ENCODE data around the gene LITAFD.
"Not testable (repeated sequence)": the region's sequence is repeated elsewhere in the genome, so short reads cannot be mapped to it uniquely, and the experiment has no call there.

LITAFD gene

DNA sequence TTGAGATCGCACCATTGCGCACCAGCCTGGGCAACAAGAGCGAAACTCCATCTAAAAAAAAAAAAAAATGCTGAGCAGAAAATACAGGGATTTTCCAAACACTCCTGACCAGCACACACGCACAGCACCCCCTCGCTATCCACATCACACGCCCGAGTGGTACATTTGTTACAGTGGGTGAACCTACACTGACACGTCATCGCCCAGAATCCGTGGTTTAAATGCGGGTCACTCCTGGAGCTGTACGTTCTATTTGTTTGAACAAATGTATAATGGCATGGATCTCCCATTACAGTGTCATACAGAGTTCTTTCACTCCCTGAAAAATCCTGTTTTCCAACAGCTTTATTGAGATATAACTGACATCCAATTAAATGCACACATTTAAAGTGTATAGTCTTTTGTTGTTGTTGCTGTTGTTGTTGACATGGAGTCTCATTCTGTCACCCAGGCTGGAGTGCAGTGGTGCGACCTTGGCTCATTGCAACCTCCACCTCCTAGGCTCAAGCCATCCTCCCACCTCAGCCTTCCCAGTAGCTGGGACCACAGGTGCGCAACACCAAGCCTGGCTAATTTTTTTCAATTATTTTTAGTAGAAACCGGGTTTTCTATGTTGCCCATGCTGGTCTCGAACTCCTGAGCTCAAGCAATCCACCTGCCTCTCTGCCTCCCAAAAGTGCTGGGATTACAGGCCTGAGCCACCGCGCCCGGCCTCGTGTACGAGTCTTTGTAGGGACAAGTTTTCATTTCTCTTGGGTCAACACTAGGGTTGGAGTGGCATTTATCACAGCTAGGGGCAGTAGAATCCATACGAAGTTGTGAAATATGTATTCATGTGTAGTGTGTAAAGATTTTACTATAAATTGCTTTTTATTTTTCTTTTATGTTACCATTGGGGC, 8.9 kb upstream of the LITAFD start:
- DNase-seq (ENCODE audit: low read depth): no peak

DNA sequence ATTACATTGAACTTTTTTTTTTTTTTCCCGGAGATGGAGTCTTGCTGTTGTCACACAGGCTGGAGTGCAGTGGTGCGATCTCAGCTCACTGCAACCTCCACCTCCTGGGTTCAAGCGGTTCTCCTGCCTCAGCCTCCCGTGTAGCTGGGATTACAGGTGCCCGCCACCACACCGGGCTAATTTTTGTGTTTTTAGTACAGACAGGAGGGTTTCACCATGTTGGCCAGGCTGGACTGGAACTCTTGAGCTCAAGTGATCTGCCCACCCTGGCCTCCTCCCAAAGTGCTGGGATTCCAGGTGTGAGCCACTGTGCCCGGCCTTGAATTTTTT, 8.3 kb upstream of the LITAFD start:
- not testable (repeated sequence) for DNase-seq (ENCODE audit: low read depth)

DNA sequence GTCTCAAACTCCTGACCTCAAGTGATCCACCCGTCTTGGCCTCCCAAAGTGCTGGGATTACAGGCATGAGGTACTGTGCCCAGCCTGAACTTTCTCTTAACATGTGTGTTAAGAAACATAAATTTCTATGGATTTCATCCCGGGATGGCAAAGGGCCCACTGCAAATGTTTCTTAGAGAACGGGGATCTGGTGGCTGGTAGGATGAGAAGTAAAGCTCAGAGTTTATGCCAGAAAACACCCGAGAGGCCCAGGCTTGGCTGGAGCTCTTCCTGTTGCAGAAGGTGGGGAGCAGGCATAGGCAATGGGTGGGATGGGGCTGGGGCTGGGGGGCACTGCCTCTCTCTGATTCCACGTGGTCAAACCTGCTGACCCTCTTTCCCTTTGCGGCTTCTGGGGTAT, 7.8 kb upstream of the LITAFD start:
- no peak for DNase-seq (ENCODE audit: low read depth)

DNA sequence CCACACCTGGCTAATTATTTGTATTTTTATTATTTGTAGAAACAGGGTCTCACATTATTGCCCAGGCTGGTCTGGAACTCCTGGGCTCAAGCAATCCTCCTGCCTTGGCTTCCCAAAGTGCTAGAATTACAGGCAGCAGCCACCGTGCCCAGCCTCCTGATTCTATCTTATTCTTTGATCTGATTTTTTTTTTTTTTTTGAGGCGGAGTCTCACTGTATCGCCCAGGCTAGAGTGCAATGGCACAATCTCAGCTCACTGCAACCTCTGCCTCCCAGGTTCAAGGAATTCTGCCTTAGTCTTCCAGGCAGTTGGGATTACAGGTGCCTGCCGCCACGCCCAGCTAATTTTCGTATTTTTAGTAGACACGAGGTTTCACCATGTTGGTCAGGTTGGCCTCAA, 6.8 kb upstream of the LITAFD start:
- DNase-seq (ENCODE audit: low read depth): not testable (repeated sequence)

DNA sequence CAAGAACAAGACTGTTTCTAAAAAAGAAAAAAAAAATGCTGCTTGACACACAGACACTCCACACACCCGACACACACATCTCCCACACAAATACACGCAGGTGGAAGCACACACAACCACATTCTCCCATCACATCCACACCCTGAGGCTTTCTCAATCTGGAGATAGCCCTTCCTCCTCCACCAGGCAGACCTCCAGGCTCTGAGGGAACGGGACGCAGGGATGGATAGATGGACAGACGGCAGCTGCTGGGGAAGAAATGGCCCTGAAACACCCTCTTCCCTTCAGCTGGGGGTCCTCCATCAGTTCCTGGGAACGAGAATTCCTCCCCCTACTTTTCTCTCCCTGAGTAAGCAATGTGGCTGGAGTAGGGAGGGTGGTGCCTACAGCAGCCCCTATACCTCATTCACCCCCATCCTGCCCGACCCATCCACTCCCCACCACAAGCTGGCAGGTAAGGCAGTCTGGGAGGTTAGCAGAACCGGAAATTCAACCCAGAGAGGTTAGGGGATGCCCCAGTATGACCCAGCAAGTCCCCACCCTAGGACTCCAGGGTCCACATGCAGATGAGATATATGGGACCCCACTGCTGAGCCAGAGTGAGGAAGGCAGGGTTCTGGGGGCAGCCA, 4.1 kb upstream of the LITAFD start:
- no peak for DNase-seq (ENCODE audit: low read depth)

DNA sequence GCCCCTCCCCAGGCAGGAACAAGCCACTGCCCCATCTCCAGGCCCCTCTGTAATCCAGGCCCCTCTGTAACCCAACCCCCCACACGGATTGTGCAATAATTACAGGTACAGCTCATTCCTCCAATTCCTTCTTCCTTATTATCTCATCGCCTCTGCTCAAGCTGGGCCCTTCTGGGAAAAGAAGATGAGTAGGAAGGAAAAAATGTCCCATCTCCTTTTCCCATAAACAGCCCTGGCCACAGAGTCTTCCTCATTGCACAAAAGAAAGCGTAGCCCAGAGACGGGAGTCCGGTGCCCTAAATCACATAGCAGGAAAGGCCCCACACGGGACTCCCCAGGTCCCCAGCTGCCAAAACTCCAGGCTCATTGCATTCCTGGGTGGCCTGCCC, 3.6 kb upstream of the LITAFD start:
- no peak for DNase-seq (ENCODE audit: low read depth)

DNA sequence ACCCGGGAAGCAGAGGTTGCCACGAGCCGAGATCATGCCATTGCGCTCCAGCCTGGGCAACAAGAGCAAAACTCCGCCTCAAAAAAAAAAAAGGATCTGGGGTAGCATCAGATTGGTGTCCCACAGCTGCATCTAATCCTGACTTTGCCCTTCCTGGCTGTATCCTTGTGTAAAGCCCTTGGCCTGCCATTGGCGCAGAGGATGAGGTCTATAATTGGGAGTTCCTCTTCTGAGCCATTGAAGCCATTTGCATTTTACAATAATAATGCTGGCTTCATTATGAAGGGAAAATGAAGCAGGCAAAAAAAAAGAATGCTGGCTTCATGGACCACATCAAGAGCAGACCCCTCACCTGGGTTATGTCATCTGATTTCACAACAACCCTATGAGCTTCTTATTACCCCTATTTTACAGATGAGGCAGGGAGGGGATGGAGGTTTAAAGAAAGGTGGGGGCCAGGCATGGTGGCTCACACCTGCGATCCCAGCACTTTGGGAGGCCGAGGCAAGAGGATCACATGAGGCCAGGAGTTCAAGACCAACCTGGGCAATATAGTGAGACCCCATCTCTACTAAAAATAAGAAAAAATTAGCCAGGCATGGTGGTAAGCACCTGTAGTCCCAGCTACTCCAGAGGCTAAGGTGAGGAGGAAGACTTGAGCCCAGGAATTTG, 1.2 kb upstream of the LITAFD start:
- DNase-seq (ENCODE audit: low read depth): no peak

DNA sequence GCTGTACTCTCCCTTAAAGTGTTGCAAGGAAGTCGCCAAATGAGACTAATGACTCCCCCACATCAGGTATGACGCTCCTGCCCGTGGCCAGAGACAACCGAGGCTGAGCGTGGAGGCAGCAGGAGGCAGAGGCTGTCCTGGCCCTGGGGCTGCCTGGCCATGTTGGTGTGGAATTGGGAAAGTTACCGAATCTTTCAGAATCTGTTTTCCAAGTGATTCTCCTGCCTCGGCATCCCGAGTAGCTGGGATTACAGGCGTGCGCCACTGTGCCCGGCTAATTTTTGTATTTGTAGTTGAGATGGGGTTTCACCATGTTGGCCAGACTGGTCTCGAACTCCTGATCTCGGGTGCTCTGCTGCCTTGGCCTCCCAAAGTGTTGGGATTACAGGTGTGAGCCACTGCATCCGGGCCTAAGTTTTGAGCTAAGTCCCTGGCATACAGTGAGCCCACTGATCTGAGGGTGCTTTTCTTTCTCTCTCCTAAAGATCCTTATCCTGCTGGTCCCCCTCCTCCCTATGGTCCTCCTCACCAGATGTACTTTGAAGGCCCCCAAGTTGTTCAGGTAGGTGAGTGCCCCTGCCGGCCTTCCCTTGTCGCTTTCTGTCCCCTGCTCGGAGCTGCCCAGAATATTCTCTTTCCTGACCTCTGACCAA, 700 bp downstream of the LITAFD start:
- no peak for DNase-seq (ENCODE audit: low read depth)

DNA sequence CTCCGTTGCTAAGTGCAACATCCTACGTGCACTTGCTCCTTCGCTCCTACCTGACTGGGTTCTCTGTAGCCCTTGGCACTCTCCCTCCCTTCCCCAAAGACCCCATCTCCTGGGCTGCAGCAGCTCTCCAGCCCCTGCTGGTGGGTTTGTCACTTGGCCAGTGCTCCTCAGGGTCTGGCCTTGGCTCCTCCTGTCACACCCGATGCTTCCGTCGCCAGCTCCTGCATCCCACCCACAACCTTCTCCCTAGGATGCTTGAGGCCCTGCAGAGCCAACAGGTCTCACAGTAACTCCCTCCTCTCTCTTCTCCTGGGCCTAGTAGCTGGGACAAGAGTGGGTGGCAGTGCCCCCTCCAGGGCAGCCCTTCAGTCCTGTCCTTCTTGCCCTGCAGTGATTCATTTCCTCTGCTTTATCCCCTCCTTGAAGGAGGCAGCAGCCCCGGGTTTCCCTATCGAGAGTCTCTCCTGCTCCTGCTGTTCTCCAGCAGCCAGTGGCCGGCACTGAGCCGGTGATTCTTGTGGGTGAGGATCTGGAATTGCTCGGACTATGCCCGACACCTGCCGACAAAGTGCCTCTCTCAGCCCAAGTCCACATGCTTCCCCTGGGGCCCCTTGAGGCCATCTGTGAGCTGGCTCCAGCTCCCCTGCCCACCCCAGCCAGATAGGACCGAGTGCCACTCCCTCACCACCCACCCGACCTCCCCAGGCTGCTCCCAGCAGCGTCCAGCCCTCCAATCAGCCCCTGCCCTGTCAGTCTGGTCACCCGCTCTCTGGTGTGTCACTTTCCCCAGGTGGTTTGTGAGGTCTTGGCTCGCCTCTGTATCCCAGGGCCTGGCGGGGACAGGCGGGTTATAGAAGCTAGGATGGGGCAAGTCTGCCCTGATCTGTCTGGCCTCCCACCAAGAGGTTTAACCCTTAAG, 3.8 kb downstream of the LITAFD start:
- DNase-seq (ENCODE audit: low read depth): no peak

DNA sequence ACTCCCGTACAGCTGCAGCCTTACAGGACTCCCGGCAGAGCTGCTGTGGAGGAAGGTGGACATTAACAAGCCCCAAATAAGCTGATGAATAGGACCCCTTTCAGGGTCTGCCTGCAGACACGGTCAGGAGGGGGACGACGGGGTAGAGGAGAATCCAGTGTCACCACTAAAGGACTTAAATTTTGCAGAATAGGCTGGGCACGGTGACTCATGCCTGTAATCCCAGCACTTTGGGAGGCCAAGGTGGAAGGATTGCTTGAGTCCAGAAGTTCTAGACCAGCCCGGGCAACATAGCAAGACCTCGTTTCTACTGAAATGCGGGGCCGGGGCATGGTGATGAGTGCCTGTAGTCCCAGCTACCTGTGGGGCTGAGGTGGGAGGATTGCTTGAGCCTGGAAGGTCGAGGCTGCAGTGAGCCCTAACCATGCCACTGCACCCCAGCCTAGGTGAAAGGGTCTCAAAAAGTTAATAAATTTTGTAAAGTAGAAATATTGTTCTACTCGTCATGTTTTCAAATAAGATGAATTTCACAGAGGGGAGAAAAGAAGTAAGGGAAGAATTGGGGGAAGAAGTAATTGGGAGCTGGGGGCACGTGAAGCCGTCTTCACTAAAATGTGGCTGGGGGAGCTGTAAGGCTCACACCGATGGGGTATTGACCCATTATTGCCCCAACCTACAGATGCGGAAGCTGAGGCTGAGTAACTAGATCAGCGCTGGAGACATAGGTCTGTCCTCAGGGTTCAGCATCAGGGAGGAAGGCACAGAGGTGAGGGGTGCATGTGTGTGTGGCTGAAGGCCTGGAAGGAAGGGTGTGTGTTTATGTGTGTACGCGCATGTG, 4.7 kb downstream of the LITAFD start:
- DNase-seq (ENCODE audit: low read depth): no peak

DNA sequence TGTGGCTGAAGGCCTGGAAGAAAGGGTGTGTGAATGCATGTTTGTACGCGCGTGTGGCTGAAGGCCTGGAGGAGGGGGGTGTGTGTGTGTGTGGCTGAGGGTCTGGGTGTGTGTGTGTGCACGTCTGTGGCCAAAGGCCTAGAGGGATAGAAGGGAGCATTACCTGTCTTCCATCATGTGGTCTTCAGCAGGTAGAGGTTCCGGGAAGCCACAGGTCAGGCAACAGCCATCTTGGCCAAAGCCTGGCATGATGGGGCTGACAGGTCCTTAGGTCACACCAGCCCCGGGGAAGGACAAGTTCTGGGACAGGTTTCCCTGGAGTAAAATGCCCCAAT, 5.2 kb downstream of the LITAFD start:
- no peak for DNase-seq (ENCODE audit: low read depth)

DNA sequence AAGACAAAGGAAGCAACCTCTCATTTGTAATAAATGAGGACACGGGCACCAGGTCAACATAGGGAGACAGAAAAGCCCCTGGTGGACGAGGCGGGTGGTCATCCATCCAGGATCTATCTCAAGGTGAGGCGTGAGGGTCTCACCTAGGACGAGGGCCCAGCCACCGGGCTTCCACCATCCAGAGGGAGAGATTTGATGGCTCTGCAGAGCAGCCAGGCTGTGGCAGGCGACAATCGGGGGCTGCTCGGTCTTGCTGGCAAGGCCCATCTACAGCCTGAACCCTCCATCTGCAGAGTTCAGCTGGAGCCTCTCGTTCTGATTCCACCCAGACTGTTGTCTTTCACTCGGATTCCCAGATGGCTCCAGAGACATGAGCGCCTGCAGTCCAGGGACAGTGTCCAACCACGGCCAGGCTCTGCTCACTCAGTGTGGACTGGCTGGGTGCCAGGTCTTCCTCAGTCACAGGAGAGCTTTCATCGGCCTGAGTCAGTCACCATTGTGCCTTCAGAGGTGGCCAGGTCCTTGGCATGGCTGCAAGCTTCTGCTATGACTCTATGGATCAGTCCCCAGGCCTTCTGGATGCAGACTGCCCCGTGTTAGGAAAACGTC, 5.9 kb downstream of the LITAFD start:
- no peak for DNase-seq (ENCODE audit: low read depth)

DNA sequence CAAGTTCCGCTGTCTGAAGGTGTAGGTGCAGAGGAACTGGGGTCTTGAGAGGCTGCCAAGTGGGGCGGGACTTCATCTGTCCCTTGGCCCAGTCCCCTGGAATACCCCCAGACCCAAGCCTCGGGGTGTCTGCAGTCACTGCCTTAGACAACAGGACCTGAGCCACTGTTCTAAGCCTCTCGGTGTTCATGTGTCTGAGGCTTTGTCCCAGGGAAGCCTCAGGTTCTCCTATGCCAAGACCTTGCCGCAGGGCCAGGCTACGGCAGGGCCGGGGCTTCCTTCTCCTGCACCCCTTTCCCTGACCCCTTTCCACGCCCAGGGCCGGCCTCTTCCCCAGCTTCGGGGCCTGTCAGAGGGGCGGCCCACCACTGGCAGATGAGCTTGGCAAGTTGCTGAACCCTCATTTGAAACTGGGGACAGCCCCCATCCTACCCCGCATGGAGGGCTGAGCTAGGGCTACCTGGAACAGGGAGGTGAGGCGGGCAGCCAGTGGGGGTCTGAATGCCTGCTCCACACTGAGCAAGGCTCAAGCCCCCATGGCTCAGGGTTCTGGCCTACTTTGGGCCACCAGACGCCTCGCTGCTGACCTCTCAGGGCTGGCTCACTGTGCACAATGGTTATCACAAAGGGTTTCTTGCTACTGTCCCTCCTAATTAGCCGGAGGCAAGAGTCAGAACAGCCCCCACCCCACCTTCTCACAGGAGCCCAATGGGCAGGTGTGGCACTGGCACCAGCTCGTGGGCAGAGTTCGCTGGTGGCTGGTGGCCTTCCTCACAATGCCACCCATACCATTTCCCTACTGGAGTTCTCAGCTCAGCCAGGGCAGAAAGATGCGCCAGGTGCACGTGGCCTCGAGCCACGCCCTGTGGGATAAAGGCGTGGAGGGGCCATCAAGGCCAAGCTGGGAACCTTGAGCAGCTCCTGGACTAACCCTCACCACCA, 7.1 kb downstream of the LITAFD start:
- no peak for DNase-seq (ENCODE audit: low read depth)

DNA sequence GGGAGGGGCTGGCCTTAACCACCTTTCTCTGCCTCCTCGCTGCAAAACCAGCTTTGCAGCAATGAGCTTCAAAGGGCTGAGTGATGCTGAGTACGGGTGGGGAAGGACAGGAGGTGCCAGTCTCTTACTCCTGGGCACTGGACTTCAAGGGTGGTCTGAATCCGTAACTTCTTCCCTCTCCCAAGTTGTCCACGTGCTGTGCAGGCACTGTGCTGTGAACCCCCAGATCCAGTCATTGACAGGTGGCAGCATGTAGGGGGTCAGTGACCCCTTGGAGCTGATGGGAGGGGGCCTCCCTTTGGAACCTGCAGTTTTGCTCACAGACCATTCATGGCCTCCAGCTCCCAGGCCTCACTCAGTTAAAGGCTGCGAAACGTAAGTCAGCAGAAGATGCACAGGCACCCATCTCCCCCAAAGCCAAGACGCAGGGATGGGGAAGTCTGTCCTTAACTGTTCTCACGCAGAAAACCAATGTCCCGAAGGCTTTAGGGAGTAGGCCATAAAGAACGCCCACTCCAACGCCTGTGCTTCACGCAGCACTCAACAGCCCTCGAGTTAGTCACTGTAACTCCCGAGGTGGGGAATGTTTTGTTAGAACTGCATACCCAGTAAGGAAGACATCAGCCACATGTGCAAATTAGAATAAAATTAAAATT, 7.9 kb downstream of the LITAFD start:
- no peak for DNase-seq (ENCODE audit: low read depth)

DNA sequence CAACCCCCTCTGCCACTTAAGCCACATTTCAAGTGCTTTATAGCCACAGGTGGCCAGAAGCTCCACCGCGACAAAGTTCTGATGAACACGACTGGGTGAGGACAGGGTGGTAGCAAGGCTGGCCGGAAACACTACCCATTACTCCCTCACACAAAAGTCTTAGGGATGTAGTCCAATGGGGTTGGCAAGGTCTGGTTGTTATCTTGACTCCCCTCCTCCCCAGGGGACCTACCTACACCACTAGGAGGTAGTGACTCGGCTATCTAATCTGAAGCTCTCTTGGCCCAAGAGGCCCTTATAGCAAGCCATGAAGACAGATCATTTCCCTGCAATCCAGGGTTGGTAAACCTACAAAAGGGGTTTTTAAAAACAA, 8.4 kb downstream of the LITAFD start:
- DNase-seq (ENCODE audit: low read depth): no peak

DNA sequence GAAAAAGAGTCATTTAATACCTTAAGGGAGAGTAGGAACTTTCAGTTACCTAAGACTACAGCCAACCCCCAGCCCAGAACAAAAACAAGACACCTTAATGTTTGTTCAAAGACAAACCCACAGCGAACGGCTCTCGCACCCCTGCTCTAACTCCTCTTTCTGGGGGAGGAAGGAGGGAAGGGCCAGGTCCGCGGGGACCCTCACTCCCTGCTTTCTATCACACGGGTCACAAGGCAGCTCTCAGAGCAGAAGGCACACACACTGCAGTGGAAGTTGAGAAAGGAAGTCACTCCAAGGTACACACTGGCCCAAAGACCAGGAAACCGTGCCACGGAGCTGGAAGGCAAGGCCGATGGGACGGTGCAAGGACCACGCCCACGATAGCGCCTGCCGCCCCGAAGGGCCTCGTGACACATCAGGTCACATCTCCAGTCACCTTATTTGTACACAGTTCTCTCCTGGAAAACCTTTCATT, 10.0 kb downstream of the LITAFD start:
- DNase-seq (ENCODE audit: low read depth): no peak

DNA sequence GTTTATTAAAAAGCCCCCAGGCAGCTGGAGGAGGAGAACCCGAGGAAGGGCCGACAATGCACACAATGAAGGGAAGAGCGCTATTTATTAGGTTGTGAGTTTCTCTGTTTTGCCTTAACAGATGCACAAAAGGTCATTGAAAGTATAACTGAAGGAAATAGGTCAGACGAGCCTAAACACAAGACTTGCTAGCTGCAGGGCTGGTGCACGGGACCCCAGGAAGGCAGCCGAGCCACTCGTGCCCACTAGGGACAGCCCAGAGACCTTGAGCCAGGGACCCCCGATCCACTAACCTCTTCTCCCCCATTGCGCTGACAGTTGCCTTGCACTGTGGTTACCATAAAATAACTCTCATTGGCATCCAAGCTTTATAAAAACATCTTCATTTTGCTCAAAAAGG, 11.3 kb downstream of the LITAFD start:
- DNase-seq (ENCODE audit: low read depth): no peak

DNA sequence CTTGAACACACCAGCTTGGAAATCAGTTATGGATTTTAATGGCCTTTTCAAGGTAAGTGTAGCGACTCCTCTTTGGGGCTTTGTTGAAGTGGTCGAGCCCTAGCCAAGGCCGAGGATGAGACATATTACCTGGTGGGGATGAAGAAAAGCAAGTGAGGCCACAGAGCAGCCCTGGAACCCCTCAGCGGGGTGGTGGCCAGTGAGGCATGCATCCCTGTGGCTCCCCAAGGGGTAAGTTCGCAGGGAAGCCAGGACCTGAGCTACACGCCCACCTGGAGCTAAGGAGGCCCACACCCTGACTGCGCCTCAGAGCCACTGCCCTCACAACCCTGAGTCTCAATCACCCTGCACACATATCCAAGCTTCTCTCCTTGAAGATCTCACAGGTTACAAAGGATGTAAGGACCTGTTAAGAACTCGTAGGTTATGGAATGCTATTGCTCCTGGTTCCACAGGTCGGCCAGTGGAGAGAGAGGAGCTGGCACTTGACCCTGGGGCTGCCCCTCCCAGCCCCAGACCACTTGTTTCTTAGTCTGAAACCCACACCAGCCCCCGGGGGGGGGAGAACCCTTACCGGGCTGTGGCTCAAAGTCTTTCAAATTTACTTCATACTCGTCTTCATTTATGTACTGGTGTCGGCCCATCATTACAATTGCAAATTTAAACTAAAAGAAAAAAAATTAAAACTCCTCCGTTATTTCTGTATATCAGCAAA, 12.0 kb downstream of the LITAFD start:
- no peak for DNase-seq (ENCODE audit: low read depth)

All from stimulated activated CD8-positive, alpha-beta memory T cell treated with anti-CD3 and anti-CD28 coated beads, Interleukin-12 subunit alpha, Interleukin-12 subunit beta, amount 100 ng/mL, for 4 hours (primary cell).